Prostate gland (tissue), 2 donors: Measurements from ENCODE around the gene KIF11.

Experiments
- POLR2A ChIP-seq: fragments of 450-650 bp; IDR thresholded peaks from one replicate; pipeline ENCODE4 v1.6.1; 2016; ENCODE audit warnings: antibody characterized with exemption, mild to moderate bottlenecking
- POLR2AphosphoS5 ChIP-seq: sonication (generic); formaldehyde crosslinking; IDR thresholded peaks from one replicate; pipeline ENCODE4 v1.6.1; 2017; ENCODE audit warnings: antibody characterized with exemption
- TF ChIP-seq, protein P1 (sequence below), 4 experiments: fragments of 200-600 bp in 2 of 4; fragments of 450-650 bp in 2 of 4; sonication (generic) in 2 of 4; IDR thresholded peaks; 1 replicate in 3 of 4; 2 replicates in 1 of 4; pipeline ENCODE4 v1.5.1; 2016 to 2019; ENCODE audit warnings: antibody characterized with exemption in 4 of 4, mild to moderate bottlenecking in 2 of 4, moderate library complexity in 2 of 4

DNA sequence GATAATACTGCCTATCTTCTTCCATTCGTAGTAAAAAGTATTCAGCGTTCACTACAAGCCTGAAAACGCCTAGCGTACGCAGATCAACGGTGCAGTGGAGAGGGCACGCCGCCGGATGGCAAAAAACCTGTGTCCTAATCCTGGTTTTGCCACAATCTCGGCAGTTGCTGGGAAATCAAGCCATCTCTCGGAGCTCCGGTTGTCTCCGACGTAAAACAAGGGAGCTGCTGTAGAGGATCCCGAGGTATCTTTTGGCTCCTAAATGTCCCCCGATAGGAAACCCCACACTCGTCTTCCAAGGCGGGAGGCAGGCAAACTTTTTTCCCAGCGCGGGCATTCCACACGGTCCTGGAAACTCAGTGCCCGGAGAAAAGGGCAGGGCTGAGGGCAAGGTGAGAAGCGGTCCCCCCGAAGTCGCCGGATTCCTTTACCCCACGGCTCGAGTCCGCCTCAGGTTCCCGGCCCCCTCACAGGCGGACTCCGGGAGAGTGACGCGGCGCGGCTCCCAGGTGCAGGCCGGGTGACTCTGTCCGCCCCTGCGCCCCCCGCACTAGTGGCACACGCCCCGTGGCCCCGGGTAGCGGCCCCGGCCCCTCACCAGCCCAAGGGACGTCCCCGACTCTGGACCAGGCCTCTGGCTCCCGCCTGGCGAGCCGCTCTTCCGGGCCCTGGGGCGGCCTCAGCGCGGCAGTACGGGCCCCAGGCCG is 19.7 kb upstream of the KIF11 start:
- TF ChIP-seq, protein P1, sequence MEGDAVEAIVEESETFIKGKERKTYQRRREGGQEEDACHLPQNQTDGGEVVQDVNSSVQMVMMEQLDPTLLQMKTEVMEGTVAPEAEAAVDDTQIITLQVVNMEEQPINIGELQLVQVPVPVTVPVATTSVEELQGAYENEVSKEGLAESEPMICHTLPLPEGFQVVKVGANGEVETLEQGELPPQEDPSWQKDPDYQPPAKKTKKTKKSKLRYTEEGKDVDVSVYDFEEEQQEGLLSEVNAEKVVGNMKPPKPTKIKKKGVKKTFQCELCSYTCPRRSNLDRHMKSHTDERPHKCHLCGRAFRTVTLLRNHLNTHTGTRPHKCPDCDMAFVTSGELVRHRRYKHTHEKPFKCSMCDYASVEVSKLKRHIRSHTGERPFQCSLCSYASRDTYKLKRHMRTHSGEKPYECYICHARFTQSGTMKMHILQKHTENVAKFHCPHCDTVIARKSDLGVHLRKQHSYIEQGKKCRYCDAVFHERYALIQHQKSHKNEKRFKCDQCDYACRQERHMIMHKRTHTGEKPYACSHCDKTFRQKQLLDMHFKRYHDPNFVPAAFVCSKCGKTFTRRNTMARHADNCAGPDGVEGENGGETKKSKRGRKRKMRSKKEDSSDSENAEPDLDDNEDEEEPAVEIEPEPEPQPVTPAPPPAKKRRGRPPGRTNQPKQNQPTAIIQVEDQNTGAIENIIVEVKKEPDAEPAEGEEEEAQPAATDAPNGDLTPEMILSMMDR (IDR thresholded peaks at IDR 0.05): no peak
- TF ChIP-seq POLR2AphosphoS5: no peak
- TF ChIP-seq POLR2A: no peak
